Neural progenitor cell (in vitro differentiated cells): Measurements from ENCODE around the gene HOXD4. TPM values are rescaled to one million over a fixed set of nuclear protein-coding genes. Genes with fewer than 3 reads are reported as not detected.

Source experiments
- DNase-seq: peaks from one replicate; pipeline ENCODE4 v3.0.0-alpha.2; 2016; ENCODE audit warnings: low spot score
- H2AFZ ChIP-seq: fragments of 200-600 bp; sonication (generic); replicated peaks from 2 replicates; pipeline ENCODE4 v1.6.1; 2016; ENCODE audit warnings: antibody characterized with exemption
- H3F3A ChIP-seq: fragments of 200-600 bp; sonication (generic); 2 replicates; pipeline ENCODE4 v1.6.1; 2016; ENCODE audit warnings: antibody characterized with exemption, low read depth
- H3K27ac ChIP-seq: fragments of 200-600 bp; sonication (generic); 2 replicates; pipeline ENCODE4 v1.5.1; 2016; ENCODE audit warnings: mild to moderate bottlenecking
- H3K27me3 ChIP-seq: fragments of 200-600 bp; sonication (generic); 2 replicates; pipeline ENCODE4 v1.6.1; 2016; ENCODE audit warnings: mild to moderate bottlenecking, moderate library complexity
- H3K36me3 ChIP-seq: fragments of 200-600 bp; sonication (generic); 2 replicates; pipeline ENCODE4 v1.5.1; 2016
- H3K4me1 ChIP-seq: fragments of 200-600 bp; sonication (generic); 2 replicates; pipeline ENCODE4 v1.6.1; 2016; ENCODE audit warnings: mixed run types
- H3K4me2 ChIP-seq: fragments of 200-600 bp; sonication (generic); 2 replicates; pipeline ENCODE4 v1.6.1; 2016
- H3K4me3 ChIP-seq: fragments of 200-600 bp; sonication (generic); 2 replicates; pipeline ENCODE4 v1.5.1; 2016
- H3K79me2 ChIP-seq: fragments of 200-600 bp; sonication (generic); 2 replicates; pipeline ENCODE4 v1.6.1; 2016; ENCODE audit warnings: low read depth
- H3K9ac ChIP-seq: fragments of 200-600 bp; sonication (generic); 2 replicates; pipeline ENCODE4 v1.6.1; 2016
- H3K9me3 ChIP-seq: fragments of 200-600 bp; sonication (generic); 2 replicates; pipeline ENCODE4 v1.5.1; 2016; ENCODE audit warnings: low read depth
- H4K20me1 ChIP-seq: fragments of 200-600 bp; sonication (generic); 2 replicates; pipeline ENCODE4 v1.6.1; 2016; ENCODE audit warnings: low read depth
- H3K27ac Mint-ChIP-seq: 3 replicates; pipeline ENCODE4 v1.8.0; 2021; ENCODE audit warnings: mixed read lengths
- H3K27me3 Mint-ChIP-seq: 2 replicates; pipeline ENCODE4 v1.8.0; 2022; ENCODE audit warnings: low read depth, mild to moderate bottlenecking, inconsistent platforms, moderate library complexity, mixed read lengths; ENCODE audit not compliant: insufficient read depth
- H3K36me3 Mint-ChIP-seq: 3 replicates; pipeline ENCODE4 v1.8.0; 2021; ENCODE audit warnings: mixed read lengths
- H3K4me1 Mint-ChIP-seq: 3 replicates; pipeline ENCODE4 v1.8.0; 2021; ENCODE audit warnings: mixed read lengths
- H3K4me3 Mint-ChIP-seq: 3 replicates; pipeline ENCODE4 v1.8.0; 2021; ENCODE audit warnings: mild to moderate bottlenecking, moderate library complexity, mixed read lengths
- H3K9me3 Mint-ChIP-seq: 3 replicates; pipeline ENCODE4 v1.8.0; 2020; ENCODE audit warnings: mixed read lengths
- EZH2 ChIP-seq: fragments of 200-600 bp; sonication (generic); IDR thresholded peaks from 2 replicates; pipeline ENCODE4 v1.6.1; 2017; ENCODE audit warnings: antibody characterized with exemption, mild to moderate bottlenecking, moderate library complexity
- EZH2phosphoT487 ChIP-seq: fragments of 200-600 bp; sonication (generic); IDR thresholded peaks from 2 replicates; pipeline ENCODE4 v1.6.1; 2017; ENCODE audit warnings: antibody characterized with exemption
- total RNA-seq: library from RNA; depleted of rRNA; stranded (reverse); fragments of >200 nt; gene quantifications from 2 replicates; pipeline ENCODE4 v1.2.3, GENCODE V29; 2015; ENCODE audit warnings: low replicate concordance
- TF ChIP-seq, protein P1 (sequence below): fragments of 200-600 bp; sonication (generic); IDR thresholded peaks from 2 replicates; pipeline ENCODE4 v1.5.1; 2017; ENCODE audit warnings: antibody characterized with exemption, mild to moderate bottlenecking

Gene HOXD4
- total RNA-seq, 1 donor from 2014 or later, result not detected

DNA sequence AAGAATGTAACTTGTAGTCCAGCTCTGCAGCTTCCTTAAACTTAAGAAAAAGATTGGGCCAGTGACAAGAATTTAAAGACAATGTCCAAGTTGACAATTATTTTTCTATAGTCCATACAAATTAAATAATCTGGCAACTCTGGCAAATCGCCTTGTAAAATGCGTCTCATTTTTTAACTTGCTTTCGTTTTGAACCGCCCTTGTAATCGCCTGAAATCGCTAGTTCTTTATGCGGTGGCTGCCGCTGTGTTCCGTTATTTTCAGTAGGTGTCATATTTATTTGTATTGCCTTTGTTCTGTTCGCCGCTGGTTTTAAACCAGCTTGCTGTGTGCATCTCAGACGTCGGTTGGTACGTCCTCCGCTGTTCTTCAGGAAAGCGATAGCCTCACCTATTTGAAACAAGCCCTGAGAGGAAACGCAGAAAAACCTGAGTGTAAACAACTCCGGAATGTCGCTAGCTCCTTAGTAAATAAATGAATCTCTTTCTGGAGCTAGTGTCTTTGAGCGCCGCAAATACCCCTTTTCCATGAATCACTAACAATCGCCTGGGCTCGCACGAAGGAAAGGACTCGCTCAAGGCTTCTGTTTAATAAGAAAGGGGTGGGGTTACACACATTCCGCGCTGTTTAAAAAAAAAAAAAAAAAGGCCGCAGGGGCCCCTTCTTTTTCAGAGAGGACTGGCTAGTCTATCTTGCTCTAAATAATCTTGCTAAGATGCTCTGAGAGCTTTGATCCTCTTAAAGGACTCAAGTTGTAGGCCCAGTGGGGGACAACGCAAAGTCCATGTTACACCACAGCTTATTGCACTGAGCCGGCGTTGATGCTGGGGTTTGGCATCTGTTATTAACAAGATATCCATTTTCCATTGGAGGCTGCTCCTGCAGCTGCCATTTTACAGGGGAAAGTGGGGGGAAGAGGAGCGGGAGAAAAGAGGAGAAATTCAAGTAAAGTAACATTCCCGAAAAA is 18.9 kb upstream of the HOXD4 start:
- peaks cover 100% of the 10 kb centered on the region for H3K27me3 ChIP-seq
- H3K9me3 ChIP-seq, result no peaks in the 10 kb centered on the region
- H3K79me2 ChIP-seq, result no peaks in the 10 kb centered on the region
- no peak overlapping the region for H2AFZ ChIP-seq
- no peak overlapping the region for H3K9ac ChIP-seq
- DNase-seq, result peak; percentile 47
- H4K20me1 ChIP-seq, result peaks cover 90% of the 10 kb centered on the region
- Mint-ChIP-seq H3K36me3 (no peaks in the 10 kb centered on the region), H3K4me1 (peaks cover 12% of the 10 kb centered on the region), H3K27ac (no peak overlapping the region), H3K9me3 (peaks cover 9% of the 10 kb centered on the region), H3K4me3 (no peak overlapping the region), H3K27me3 (peaks cover 88% of the 10 kb centered on the region)
- H3K4me1 ChIP-seq, result peaks cover 3% of the 10 kb centered on the region
- peaks cover 3% of the 10 kb centered on the region for H3F3A ChIP-seq
- no peak overlapping the region for H3K4me2 ChIP-seq
- TF ChIP-seq EZH2 (peak; percentile 91), EZH2phosphoT487 (peak; percentile 67)
- TF ChIP-seq, protein P1, sequence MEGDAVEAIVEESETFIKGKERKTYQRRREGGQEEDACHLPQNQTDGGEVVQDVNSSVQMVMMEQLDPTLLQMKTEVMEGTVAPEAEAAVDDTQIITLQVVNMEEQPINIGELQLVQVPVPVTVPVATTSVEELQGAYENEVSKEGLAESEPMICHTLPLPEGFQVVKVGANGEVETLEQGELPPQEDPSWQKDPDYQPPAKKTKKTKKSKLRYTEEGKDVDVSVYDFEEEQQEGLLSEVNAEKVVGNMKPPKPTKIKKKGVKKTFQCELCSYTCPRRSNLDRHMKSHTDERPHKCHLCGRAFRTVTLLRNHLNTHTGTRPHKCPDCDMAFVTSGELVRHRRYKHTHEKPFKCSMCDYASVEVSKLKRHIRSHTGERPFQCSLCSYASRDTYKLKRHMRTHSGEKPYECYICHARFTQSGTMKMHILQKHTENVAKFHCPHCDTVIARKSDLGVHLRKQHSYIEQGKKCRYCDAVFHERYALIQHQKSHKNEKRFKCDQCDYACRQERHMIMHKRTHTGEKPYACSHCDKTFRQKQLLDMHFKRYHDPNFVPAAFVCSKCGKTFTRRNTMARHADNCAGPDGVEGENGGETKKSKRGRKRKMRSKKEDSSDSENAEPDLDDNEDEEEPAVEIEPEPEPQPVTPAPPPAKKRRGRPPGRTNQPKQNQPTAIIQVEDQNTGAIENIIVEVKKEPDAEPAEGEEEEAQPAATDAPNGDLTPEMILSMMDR, result no peak
- no peaks in the 10 kb centered on the region for H3K36me3 ChIP-seq
- no peak overlapping the region for H3K4me3 ChIP-seq
- no peak overlapping the region for H3K27ac ChIP-seq

DNA sequence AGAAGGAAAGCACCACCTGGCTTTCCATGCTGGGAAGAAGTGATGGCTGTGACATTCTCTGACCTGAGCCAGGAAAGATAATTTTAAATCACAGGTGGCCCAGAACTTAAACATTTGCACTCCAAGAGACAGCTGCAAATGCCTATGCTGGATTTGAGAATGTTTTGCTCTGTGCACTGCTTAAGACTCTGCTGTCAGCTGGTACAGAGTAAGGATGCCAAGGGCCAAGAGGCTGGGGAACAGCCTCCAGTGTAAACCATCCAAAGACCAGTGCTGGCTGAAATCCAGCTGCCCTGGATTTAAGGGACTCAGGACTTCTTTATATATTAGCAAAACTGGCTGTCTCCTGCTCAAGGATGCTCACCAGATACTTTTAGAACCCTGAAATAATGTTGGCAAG is 18.0 kb upstream of the HOXD4 start:
- Mint-ChIP-seq H3K9me3 (peaks cover 15% of the 10 kb centered on the region), H3K4me3 (no peak overlapping the region), H3K4me1 (peaks cover 8% of the 10 kb centered on the region), H3K27me3 (peaks cover 88% of the 10 kb centered on the region), H3K36me3 (no peaks in the 10 kb centered on the region), H3K27ac (no peak overlapping the region)
- Histone ChIP-seq H3K4me2 (no peak overlapping the region), H3K9me3 (no peaks in the 10 kb centered on the region), H2AFZ (no peak overlapping the region), H3K4me3 (no peak overlapping the region), H3K27ac (no peak overlapping the region), H3K36me3 (no peaks in the 10 kb centered on the region), H3F3A (no peaks in the 10 kb centered on the region), H3K27me3 (peaks cover 100% of the 10 kb centered on the region), H3K9ac (no peak overlapping the region), H3K79me2 (no peaks in the 10 kb centered on the region), H4K20me1 (peaks cover 90% of the 10 kb centered on the region), H3K4me1 (peaks cover 3% of the 10 kb centered on the region)
- TF ChIP-seq, protein P1, result no peak
- TF ChIP-seq EZH2 (no peak), EZH2phosphoT487 (no peak)
- DNase-seq, result no peak

DNA sequence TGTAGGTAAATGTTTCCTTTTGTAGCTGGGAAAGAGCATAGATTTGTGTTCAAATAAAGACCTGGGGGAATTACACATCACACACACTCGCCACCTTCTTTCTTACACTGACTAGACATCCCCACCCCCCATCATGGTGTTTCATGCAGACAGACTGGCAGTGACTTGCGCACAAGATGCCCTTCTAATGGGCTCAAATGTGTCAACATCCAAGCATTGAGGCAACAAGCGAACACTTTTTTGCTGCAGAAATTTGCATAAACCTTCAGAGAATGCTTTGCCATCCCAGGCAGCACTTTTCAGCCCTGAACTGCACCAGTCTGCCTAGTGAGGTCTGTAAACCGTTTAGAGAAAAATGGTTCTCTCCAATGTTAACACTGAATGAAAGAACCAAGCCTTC is 17.3 kb upstream of the HOXD4 start:
- Histone ChIP-seq H3K36me3 (no peaks in the 10 kb centered on the region), H3K27ac (no peak overlapping the region), H3F3A (no peaks in the 10 kb centered on the region), H3K79me2 (no peaks in the 10 kb centered on the region), H3K4me2 (no peak overlapping the region), H3K27me3 (peaks cover 100% of the 10 kb centered on the region), H3K9me3 (no peaks in the 10 kb centered on the region), H3K4me1 (peaks cover 3% of the 10 kb centered on the region), H4K20me1 (peaks cover 83% of the 10 kb centered on the region), H3K9ac (no peak overlapping the region), H2AFZ (no peak overlapping the region), H3K4me3 (no peak overlapping the region)
- Mint-ChIP-seq H3K4me3 (no peak overlapping the region), H3K27ac (no peak overlapping the region), H3K4me1 (peaks cover 2% of the 10 kb centered on the region), H3K9me3 (peaks cover 16% of the 10 kb centered on the region), H3K36me3 (no peaks in the 10 kb centered on the region), H3K27me3 (peaks cover 88% of the 10 kb centered on the region)
- peak; percentile 11 for TF ChIP-seq EZH2phosphoT487
- TF ChIP-seq, protein P1, result no peak
- no peak for DNase-seq
